ENCODE data around the gene FGFR2. TPM values are rescaled to one million over a fixed set of nuclear protein-coding genes. Genes with fewer than 3 reads are reported as not detected.

Gene FGFR2
- polyA plus RNA-seq, 1 of the 3 experiments (the other 2 are of a cell fraction) = 0.02 TPM

GRCh38 chr10:121593281-121594075, 4.8 kb downstream of the FGFR2 start:
- Histone ChIP-seq H3K36me3 (replicated peaks in 1 of 2; ENCODE audit: control insufficient read depth in 1 of 2, insufficient read depth in 2 of 2, low read length in 1 of 2) (no peaks in the 10 kb centered on the region), H3K9me2 (no peaks in the 10 kb centered on the region), H3K9ac (no peak overlapping the region), H3K4me1 (ENCODE audit: control insufficient read depth in 1 of 2, insufficient read depth in 2 of 2, low read depth in 1 of 2, low read length in 1 of 2) (peaks cover 0 to 11% of the 10 kb centered on the region in 2 experiments; a peak in 1 of 4 replicates), H4K20me1 (ENCODE audit: insufficient read depth) (no peaks in the 10 kb centered on the region), H2AFZ (ENCODE audit: low read depth) (no peak overlapping the region), H3K4me2 (no peak overlapping the region), H3K9me3 (no peaks in the 10 kb centered on the region), H3K27ac (ENCODE audit: low read depth in 2 of 2, low read length in 1 of 2) (no peak overlapping the region), H3F3A (replicated peaks; ENCODE audit: insufficient read depth) (no peaks in the 10 kb centered on the region), H3K79me2 (ENCODE audit: insufficient read depth) (no peaks in the 10 kb centered on the region), H3K4me3 (ENCODE audit: low read depth in 2 of 2, low read length in 1 of 2) (no peak overlapping the region), H3K27me3 (ENCODE audit: insufficient read depth) (peaks cover 18% of the 10 kb centered on the region)
- ChIA-PET POLR2A (no interaction called here), CTCF (interaction anchor here (1.1 to 5.1 kb wide), 6 partner anchors 15 to 651 kb away, joined by 3 to 39 read pairs (median 4); no protein-coding TSS in a partner anchor)
- TF ChIP-seq REST (IDR thresholded peaks at IDR 0.05; ENCODE audit: low read depth, low read length) = no peak
- TF ChIP-seq FOXJ3 (CRISPR knock-in tag; IDR thresholded peaks at IDR 0.05) = no peak
- TF ChIP-seq RAD21 (IDR thresholded peaks at IDR 0.05; ENCODE audit: low read length) = no peak
- no peak for TF ChIP-seq NRF1 (IDR thresholded peaks at IDR 0.05; ENCODE audit: low read depth, low read length)
- TF ChIP-seq NFIC (IDR thresholded peaks at IDR 0.05; ENCODE audit: borderline replicate concordance) = no peak
- TF ChIP-seq GATA2 (CRISPR knock-in tag; IDR thresholded peaks at IDR 0.05) = no peak
- no peak for TF ChIP-seq SIN3A (IDR thresholded peaks at IDR 0.05; ENCODE audit: borderline replicate concordance, low read depth, low read length)
- TF ChIP-seq USF2 (IDR thresholded peaks at IDR 0.05; ENCODE audit: borderline replicate concordance, low read depth, low read length) = no peak
- TF ChIP-seq ZBTB33 (IDR thresholded peaks at IDR 0.05; ENCODE audit: borderline replicate concordance, low read depth) = no peak
- no peak for TF ChIP-seq TAF1 (IDR thresholded peaks at IDR 0.05; ENCODE audit: borderline replicate concordance, low read depth, low read length)
- no peak for TF ChIP-seq MAX (IDR thresholded peaks at IDR 0.05; ENCODE audit: low read depth)
- TF ChIP-seq SMC3 (IDR thresholded peaks at IDR 0.05; ENCODE audit: low read depth, low read length) = no peak
- no peak for TF ChIP-seq IRF3 (IDR thresholded peaks at IDR 0.05; ENCODE audit: low read depth, low read length)
- TF ChIP-seq PBX3 (IDR thresholded peaks at IDR 0.05) = no peak
- no peak for TF ChIP-seq ELF1 (IDR thresholded peaks at IDR 0.05)
- TF ChIP-seq USF1 (IDR thresholded peaks at IDR 0.05; ENCODE audit: borderline replicate concordance, low read depth) = no peak
- no peak for TF ChIP-seq RFX5 (IDR thresholded peaks at IDR 0.05; ENCODE audit: low read length)
- TF ChIP-seq RCOR1 (IDR thresholded peaks at IDR 0.05; ENCODE audit: low read length) = no peak
- no peak for TF ChIP-seq RXRA (IDR thresholded peaks at IDR 0.05; ENCODE audit: borderline replicate concordance, low read depth)
- TF ChIP-seq GABPA (IDR thresholded peaks at IDR 0.05; ENCODE audit: low read depth) = no peak
- WGBS (ENCODE audit: low lambda C conversion rate) = 67% methylated on average over 20 of the region's 20 CpGs
- no peak for DNase-seq

All from SK-N-SH (cell line).